ENCODE data around the gene IFTAP. TPM values are rescaled to one million over a fixed set of nuclear protein-coding genes. Genes with fewer than 3 reads are reported as not detected.

Gene IFTAP
- total RNA-seq, 1 experiment from 2014 or later = 4.1 TPM

- ChIA-PET CTCF (no interaction called here), POLR2A (no interaction called here)
- Mint-ChIP-seq H3K9me3 (peaks cover 80% of the 10 kb centered on the region), H3K27me3 (ENCODE audit: low read depth) (peaks cover 22% of the 10 kb centered on the region), H3K36me3 (peaks cover 56% of the 10 kb centered on the region), H3K4me3 (no peak overlapping the region), H3K4me1 (no peaks in the 10 kb centered on the region), H3K27ac (no peak overlapping the region)
- DNase-seq (ENCODE audit: low spot score) (no peak), ATAC-seq (no peak)
- TF ChIP-seq E2F4 (CRISPR knock-in tag; IDR thresholded peaks at IDR 0.05; ENCODE audit: borderline replicate concordance, low read depth) (no peak), ZBTB43 (CRISPR knock-in tag; IDR thresholded peaks at IDR 0.05) (no peak), SP1 (CRISPR knock-in tag; conservative IDR thresholded peaks at IDR 0.05) (no peak), MXD4 (CRISPR knock-in tag; IDR thresholded peaks at IDR 0.05; ENCODE audit: borderline replicate concordance) (no peak), ATF2 (CRISPR knock-in tag; IDR thresholded peaks at IDR 0.05; ENCODE audit: borderline replicate concordance, low read depth) (no peak), FOXP1 (CRISPR knock-in tag; IDR thresholded peaks at IDR 0.05; ENCODE audit: borderline replicate concordance) (no peak), ELF4 (CRISPR knock-in tag; IDR thresholded peaks at IDR 0.05; ENCODE audit: low read depth) (no peak), ATF1 (CRISPR knock-in tag; IDR thresholded peaks at IDR 0.05) (no peak), GABPB1 (CRISPR knock-in tag; IDR thresholded peaks at IDR 0.05) (no peak)
- TF ChIP-seq, protein P1, sequence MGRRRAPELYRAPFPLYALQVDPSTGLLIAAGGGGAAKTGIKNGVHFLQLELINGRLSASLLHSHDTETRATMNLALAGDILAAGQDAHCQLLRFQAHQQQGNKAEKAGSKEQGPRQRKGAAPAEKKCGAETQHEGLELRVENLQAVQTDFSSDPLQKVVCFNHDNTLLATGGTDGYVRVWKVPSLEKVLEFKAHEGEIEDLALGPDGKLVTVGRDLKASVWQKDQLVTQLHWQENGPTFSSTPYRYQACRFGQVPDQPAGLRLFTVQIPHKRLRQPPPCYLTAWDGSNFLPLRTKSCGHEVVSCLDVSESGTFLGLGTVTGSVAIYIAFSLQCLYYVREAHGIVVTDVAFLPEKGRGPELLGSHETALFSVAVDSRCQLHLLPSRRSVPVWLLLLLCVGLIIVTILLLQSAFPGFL (CRISPR knock-in tag; IDR thresholded peaks at IDR 0.05; ENCODE audit: borderline replicate concordance) = no peak
- TF ChIP-seq, protein P2, sequence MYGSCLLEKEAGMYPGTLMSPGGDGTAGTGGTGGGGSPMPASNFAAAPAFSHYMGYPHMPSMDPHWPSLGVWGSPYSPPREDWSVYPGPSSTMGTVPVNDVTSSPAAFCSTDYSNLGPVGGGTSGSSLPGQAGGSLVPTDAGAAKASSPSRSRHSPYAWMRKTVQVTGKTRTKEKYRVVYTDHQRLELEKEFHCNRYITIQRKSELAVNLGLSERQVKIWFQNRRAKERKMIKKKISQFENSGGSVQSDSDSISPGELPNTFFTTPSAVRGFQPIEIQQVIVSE (CRISPR knock-in tag; IDR thresholded peaks at IDR 0.05; ENCODE audit: borderline replicate concordance) = no peak
- TF ChIP-seq, protein P3, sequence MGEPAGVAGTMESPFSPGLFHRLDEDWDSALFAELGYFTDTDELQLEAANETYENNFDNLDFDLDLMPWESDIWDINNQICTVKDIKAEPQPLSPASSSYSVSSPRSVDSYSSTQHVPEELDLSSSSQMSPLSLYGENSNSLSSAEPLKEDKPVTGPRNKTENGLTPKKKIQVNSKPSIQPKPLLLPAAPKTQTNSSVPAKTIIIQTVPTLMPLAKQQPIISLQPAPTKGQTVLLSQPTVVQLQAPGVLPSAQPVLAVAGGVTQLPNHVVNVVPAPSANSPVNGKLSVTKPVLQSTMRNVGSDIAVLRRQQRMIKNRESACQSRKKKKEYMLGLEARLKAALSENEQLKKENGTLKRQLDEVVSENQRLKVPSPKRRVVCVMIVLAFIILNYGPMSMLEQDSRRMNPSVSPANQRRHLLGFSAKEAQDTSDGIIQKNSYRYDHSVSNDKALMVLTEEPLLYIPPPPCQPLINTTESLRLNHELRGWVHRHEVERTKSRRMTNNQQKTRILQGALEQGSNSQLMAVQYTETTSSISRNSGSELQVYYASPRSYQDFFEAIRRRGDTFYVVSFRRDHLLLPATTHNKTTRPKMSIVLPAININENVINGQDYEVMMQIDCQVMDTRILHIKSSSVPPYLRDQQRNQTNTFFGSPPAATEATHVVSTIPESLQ (CRISPR knock-in tag; IDR thresholded peaks at IDR 0.05) = no peak
- TF ChIP-seq, protein P4, sequence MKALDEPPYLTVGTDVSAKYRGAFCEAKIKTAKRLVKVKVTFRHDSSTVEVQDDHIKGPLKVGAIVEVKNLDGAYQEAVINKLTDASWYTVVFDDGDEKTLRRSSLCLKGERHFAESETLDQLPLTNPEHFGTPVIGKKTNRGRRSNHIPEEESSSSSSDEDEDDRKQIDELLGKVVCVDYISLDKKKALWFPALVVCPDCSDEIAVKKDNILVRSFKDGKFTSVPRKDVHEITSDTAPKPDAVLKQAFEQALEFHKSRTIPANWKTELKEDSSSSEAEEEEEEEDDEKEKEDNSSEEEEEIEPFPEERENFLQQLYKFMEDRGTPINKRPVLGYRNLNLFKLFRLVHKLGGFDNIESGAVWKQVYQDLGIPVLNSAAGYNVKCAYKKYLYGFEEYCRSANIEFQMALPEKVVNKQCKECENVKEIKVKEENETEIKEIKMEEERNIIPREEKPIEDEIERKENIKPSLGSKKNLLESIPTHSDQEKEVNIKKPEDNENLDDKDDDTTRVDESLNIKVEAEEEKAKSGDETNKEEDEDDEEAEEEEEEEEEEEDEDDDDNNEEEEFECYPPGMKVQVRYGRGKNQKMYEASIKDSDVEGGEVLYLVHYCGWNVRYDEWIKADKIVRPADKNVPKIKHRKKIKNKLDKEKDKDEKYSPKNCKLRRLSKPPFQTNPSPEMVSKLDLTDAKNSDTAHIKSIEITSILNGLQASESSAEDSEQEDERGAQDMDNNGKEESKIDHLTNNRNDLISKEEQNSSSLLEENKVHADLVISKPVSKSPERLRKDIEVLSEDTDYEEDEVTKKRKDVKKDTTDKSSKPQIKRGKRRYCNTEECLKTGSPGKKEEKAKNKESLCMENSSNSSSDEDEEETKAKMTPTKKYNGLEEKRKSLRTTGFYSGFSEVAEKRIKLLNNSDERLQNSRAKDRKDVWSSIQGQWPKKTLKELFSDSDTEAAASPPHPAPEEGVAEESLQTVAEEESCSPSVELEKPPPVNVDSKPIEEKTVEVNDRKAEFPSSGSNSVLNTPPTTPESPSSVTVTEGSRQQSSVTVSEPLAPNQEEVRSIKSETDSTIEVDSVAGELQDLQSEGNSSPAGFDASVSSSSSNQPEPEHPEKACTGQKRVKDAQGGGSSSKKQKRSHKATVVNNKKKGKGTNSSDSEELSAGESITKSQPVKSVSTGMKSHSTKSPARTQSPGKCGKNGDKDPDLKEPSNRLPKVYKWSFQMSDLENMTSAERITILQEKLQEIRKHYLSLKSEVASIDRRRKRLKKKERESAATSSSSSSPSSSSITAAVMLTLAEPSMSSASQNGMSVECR (CRISPR knock-in tag; IDR thresholded peaks at IDR 0.05; ENCODE audit: borderline replicate concordance) = no peak
- TF ChIP-seq, protein P5, sequence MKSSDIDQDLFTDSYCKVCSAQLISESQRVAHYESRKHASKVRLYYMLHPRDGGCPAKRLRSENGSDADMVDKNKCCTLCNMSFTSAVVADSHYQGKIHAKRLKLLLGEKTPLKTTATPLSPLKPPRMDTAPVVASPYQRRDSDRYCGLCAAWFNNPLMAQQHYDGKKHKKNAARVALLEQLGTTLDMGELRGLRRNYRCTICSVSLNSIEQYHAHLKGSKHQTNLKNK (CRISPR knock-in tag; IDR thresholded peaks at IDR 0.05) = no peak
- TF ChIP-seq, protein P6, sequence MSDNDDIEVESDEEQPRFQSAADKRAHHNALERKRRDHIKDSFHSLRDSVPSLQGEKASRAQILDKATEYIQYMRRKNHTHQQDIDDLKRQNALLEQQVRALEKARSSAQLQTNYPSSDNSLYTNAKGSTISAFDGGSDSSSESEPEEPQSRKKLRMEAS (CRISPR knock-in tag; IDR thresholded peaks at IDR 0.05) = no peak
- TF ChIP-seq, protein P7, sequence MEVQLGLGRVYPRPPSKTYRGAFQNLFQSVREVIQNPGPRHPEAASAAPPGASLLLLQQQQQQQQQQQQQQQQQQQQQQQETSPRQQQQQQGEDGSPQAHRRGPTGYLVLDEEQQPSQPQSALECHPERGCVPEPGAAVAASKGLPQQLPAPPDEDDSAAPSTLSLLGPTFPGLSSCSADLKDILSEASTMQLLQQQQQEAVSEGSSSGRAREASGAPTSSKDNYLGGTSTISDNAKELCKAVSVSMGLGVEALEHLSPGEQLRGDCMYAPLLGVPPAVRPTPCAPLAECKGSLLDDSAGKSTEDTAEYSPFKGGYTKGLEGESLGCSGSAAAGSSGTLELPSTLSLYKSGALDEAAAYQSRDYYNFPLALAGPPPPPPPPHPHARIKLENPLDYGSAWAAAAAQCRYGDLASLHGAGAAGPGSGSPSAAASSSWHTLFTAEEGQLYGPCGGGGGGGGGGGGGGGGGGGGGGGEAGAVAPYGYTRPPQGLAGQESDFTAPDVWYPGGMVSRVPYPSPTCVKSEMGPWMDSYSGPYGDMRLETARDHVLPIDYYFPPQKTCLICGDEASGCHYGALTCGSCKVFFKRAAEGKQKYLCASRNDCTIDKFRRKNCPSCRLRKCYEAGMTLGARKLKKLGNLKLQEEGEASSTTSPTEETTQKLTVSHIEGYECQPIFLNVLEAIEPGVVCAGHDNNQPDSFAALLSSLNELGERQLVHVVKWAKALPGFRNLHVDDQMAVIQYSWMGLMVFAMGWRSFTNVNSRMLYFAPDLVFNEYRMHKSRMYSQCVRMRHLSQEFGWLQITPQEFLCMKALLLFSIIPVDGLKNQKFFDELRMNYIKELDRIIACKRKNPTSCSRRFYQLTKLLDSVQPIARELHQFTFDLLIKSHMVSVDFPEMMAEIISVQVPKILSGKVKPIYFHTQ (CRISPR knock-in tag; IDR thresholded peaks at IDR 0.05) = no peak
- TF ChIP-seq, protein P8, sequence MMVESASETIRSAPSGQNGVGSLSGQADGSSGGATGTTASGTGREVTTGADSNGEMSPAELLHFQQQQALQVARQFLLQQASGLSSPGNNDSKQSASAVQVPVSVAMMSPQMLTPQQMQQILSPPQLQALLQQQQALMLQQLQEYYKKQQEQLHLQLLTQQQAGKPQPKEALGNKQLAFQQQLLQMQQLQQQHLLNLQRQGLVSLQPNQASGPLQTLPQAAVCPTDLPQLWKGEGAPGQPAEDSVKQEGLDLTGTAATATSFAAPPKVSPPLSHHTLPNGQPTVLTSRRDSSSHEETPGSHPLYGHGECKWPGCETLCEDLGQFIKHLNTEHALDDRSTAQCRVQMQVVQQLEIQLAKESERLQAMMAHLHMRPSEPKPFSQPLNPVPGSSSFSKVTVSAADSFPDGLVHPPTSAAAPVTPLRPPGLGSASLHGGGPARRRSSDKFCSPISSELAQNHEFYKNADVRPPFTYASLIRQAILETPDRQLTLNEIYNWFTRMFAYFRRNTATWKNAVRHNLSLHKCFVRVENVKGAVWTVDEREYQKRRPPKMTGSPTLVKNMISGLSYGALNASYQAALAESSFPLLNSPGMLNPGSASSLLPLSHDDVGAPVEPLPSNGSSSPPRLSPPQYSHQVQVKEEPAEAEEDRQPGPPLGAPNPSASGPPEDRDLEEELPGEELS (CRISPR knock-in tag; IDR thresholded peaks at IDR 0.05) = no peak
Measured at GRCh38 chr11:36581536-36581935, 12.8 kb upstream of the IFTAP start.
